H9 (cell line): ENCODE data around the gene RIMS1. TPM values are rescaled to one million over a fixed set of nuclear protein-coding genes. Genes with fewer than 3 reads are reported as not detected.

Experiments used
- DNase-seq: peaks from one replicate; pipeline ENCODE4 v3.0.0-alpha.2; 2017
- H2AFZ ChIP-seq: one replicate; pipeline ENCODE4 v1.6.1; 2013; ENCODE audit warnings: mild to moderate bottlenecking, low read length, control low read depth, moderate library complexity
- H2AK5ac ChIP-seq: 2 replicates; pipeline ENCODE4 v1.6.1; 2013; ENCODE audit warnings: low read length, control low read depth, mixed read lengths; ENCODE audit not compliant: insufficient read length
- H2BK120ac ChIP-seq: one replicate; pipeline ENCODE4 v1.6.1; 2013; ENCODE audit warnings: low read depth, mild to moderate bottlenecking, low read length, control low read depth, inconsistent platforms; ENCODE audit not compliant: poor library complexity, severe bottlenecking
- H2BK12ac ChIP-seq: 2 replicates; pipeline ENCODE4 v1.6.1; 2013; ENCODE audit warnings: low read length, control low read depth, mixed read lengths, low read depth; ENCODE audit not compliant: insufficient read length
- H2BK15ac ChIP-seq: 2 replicates; pipeline ENCODE4 v1.6.1; 2013; ENCODE audit warnings: low read depth, low read length, control low read depth
- H2BK20ac ChIP-seq: one replicate; pipeline ENCODE4 v1.6.1; 2013; ENCODE audit warnings: low read depth, mild to moderate bottlenecking, low read length, control low read depth, inconsistent platforms; ENCODE audit not compliant: poor library complexity, severe bottlenecking
- H2BK5ac ChIP-seq: 2 replicates; pipeline ENCODE4 v1.6.1; 2013; ENCODE audit warnings: low read length, control low read depth, mixed read lengths; ENCODE audit not compliant: insufficient read length
- H3K14ac ChIP-seq: 2 replicates; pipeline ENCODE4 v1.6.1; 2013; ENCODE audit warnings: low read length, control low read depth; ENCODE audit not compliant: insufficient read depth
- H3K18ac ChIP-seq: 2 replicates; pipeline ENCODE4 v1.6.1; 2013; ENCODE audit warnings: low read depth, mild to moderate bottlenecking, mixed read lengths, low read length, control low read depth; ENCODE audit not compliant: insufficient read length
- H3K23ac ChIP-seq: 2 replicates; pipeline ENCODE4 v1.6.1; 2013; ENCODE audit warnings: low read length, control low read depth, mixed read lengths, low read depth; ENCODE audit not compliant: insufficient read length
- H3K23me2 ChIP-seq: 2 replicates; pipeline ENCODE4 v1.6.1; 2013; ENCODE audit warnings: low read depth, mild to moderate bottlenecking, mixed read lengths, low read length, control low read depth; ENCODE audit not compliant: insufficient read length, poor library complexity, severe bottlenecking
- H3K27ac ChIP-seq: 2 replicates; pipeline ENCODE4 v1.5.1; 2013; ENCODE audit warnings: low read length, control low read depth, mixed read lengths, low read depth; ENCODE audit not compliant: insufficient read length
- H3K27me3 ChIP-seq: 2 replicates; pipeline ENCODE4 v1.6.1; 2013; ENCODE audit warnings: low read length, control low read depth, inconsistent platforms; ENCODE audit not compliant: insufficient read depth
- H3K4ac ChIP-seq: 2 replicates; pipeline ENCODE4 v1.6.1; 2013; ENCODE audit warnings: low read depth, mild to moderate bottlenecking, control low read depth, inconsistent platforms, low read length, moderate library complexity
- H3K4me1 ChIP-seq: 2 replicates; pipeline ENCODE4 v1.6.1; 2013; ENCODE audit warnings: low read length, control low read depth, inconsistent platforms; ENCODE audit not compliant: insufficient read depth
- H3K4me2 ChIP-seq: 2 replicates; pipeline ENCODE4 v1.6.1; 2013; ENCODE audit warnings: low read length, control low read depth, mixed read lengths; ENCODE audit not compliant: insufficient read length, insufficient read depth
- H3K56ac ChIP-seq: 2 replicates; pipeline ENCODE4 v1.6.1; 2013; ENCODE audit warnings: low read depth, mild to moderate bottlenecking, mixed read lengths, low read length, control low read depth; ENCODE audit not compliant: insufficient read length
- H3K79me1 ChIP-seq: 2 replicates; pipeline ENCODE4 v1.6.1; 2013; ENCODE audit warnings: low read depth, mild to moderate bottlenecking, moderate library complexity, low read length, control low read depth, inconsistent platforms; ENCODE audit not compliant: insufficient read depth, poor library complexity, severe bottlenecking
- H3K79me2 ChIP-seq: 2 replicates; pipeline ENCODE4 v1.6.1; 2013; ENCODE audit warnings: low read length, control low read depth, inconsistent platforms; ENCODE audit not compliant: insufficient read depth
- H3K9ac ChIP-seq: 2 replicates; pipeline ENCODE4 v1.6.1; 2013; ENCODE audit warnings: low read length, control low read depth, mixed read lengths; ENCODE audit not compliant: insufficient read length; ENCODE audit errors: extremely low read depth
- H3K9me3 ChIP-seq: one replicate; pipeline ENCODE4 v1.6.1; 2013; ENCODE audit warnings: low read depth, low read length, inconsistent platforms; ENCODE audit not compliant: control insufficient read depth
- H3T11ph ChIP-seq: one replicate; pipeline ENCODE4 v1.6.1; 2013; ENCODE audit warnings: mild to moderate bottlenecking, low read length, control low read depth, inconsistent platforms
- H4K20me1 ChIP-seq: one replicate; pipeline ENCODE4 v1.6.1; 2013; ENCODE audit not compliant: control insufficient read depth, insufficient read length, insufficient read depth
- H4K5ac ChIP-seq: 2 replicates; pipeline ENCODE4 v1.6.1; 2013; ENCODE audit warnings: low read depth, mild to moderate bottlenecking, mixed read lengths, low read length, control low read depth; ENCODE audit not compliant: insufficient read length
- H4K8ac ChIP-seq: replicated peaks from 2 replicates; pipeline ENCODE4 v1.6.1; 2013; ENCODE audit warnings: low read length, control low read depth, mixed read lengths, low read depth; ENCODE audit not compliant: insufficient read length
- H4K91ac ChIP-seq: 2 replicates; pipeline ENCODE4 v1.6.1; 2013; ENCODE audit warnings: low read depth, mild to moderate bottlenecking, moderate library complexity, mixed read lengths, low read length, control low read depth; ENCODE audit not compliant: insufficient read length
- H3K27ac Mint-ChIP-seq, 3 experiments: 2 replicates in 2 of 3; 3 replicates in 1 of 3; pipeline ENCODE4 v1.8.0; 2020 to 2021; ENCODE audit warnings: mixed read lengths in 3 of 3, mild to moderate bottlenecking in 1 of 3, moderate library complexity in 1 of 3
- H3K27me3 Mint-ChIP-seq: 2 replicates; pipeline ENCODE4 v1.8.0; 2021; ENCODE audit warnings: low read depth, mild to moderate bottlenecking, moderate library complexity, mixed read lengths
- H3K36me3 Mint-ChIP-seq, 3 experiments: 2 replicates in 2 of 3; 3 replicates in 1 of 3; pipeline ENCODE4 v1.8.0; 2020 to 2021; ENCODE audit warnings: low read depth in 3 of 3, mixed read lengths in 3 of 3; ENCODE audit not compliant: insufficient read depth in 1 of 3
- H3K4me1 Mint-ChIP-seq, 2 experiments: 2 replicates each; pipeline ENCODE4 v1.8.0; 2020; ENCODE audit warnings: mixed read lengths in 2 of 2
- H3K4me3 Mint-ChIP-seq, 2 experiments: 2 replicates in 1 of 2; 3 replicates in 1 of 2; pipeline ENCODE4 v1.8.0; 2020 to 2021; ENCODE audit warnings: mild to moderate bottlenecking in 2 of 2, mixed read lengths in 2 of 2, moderate library complexity in 1 of 2
- H3K9me3 Mint-ChIP-seq, 2 experiments: 2 replicates in 1 of 2; 3 replicates in 1 of 2; pipeline ENCODE4 v1.8.0; 2020; ENCODE audit warnings: mild to moderate bottlenecking in 2 of 2, mixed read lengths in 2 of 2, moderate library complexity in 1 of 2
- WGBS: extraction: QIAGEN DNeasy Blood & Tissue Kit; methylation state at CpG from one replicate; pipeline ENCODE4 v1.1.7; 2013; ENCODE audit warnings: missing lambda C conversion rate, low lambda C conversion rate, mixed read lengths; ENCODE audit not compliant: insufficient read length; ENCODE audit errors: extremely low coverage; 5-methylcytosine and 5-hydroxymethylcytosine counted together
- total RNA-seq: library from RNA; stranded (reverse); gene quantifications from 2 replicates; pipeline ENCODE4 v1.2.1, GENCODE V29; 2021
- TF ChIP-seq, protein P1 (sequence below): fragments of 200-600 bp; sonication (generic); conservative IDR thresholded peaks from 3 replicates; pipeline ENCODE4 v1.8.0; 2021; ENCODE audit warnings: antibody characterized with exemption, mild to moderate bottlenecking

Gene RIMS1
- total RNA-seq, 1 experiment from 2014 or later: 0.83 TPM

DNA sequence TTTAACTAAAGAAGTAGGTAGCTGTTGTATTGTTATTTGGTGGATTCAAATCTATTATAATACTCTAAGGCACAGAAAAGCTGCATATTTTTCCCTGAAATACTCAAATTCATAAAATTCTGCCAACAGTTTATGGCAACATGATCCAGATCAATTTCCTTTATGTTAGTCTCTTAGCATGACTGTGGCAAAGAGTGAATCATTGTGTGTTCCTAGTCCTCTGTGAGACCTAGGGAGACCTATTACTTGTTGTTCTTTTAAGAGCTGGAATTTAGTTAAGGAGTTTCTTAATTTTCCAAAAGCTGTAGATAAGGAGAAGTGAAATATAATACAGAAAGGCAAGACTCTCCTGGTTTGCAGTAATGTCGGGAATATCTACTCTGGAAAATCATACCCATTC is 149.6 kb downstream of the RIMS1 start:
- no peaks in the 10 kb centered on the region for H3K36me3 Mint-ChIP-seq
- Histone ChIP-seq H2AFZ (no peak overlapping the region), H3K79me2 (no peaks in the 10 kb centered on the region), H3T11ph (no peak overlapping the region), H2BK20ac (no peak overlapping the region), H2BK120ac (no peak overlapping the region), H3K4me2 (no peak overlapping the region), H3K14ac (no peak overlapping the region), H3K9ac (no peak overlapping the region), H3K23me2 (no peaks in the 10 kb centered on the region), H3K27me3 (no peaks in the 10 kb centered on the region), H3K18ac (no peak overlapping the region), H4K20me1 (no peaks in the 10 kb centered on the region), H3K27ac (no peak overlapping the region), H3K23ac (no peak overlapping the region), H2BK12ac (no peak overlapping the region), H3K9me3 (no peaks in the 10 kb centered on the region), H2BK15ac (no peak overlapping the region), H4K5ac (no peak overlapping the region), H2BK5ac (no peak overlapping the region), H2AK5ac (no peak overlapping the region), H3K56ac (no peak overlapping the region), H3K4ac (no peak overlapping the region), H3K79me1 (no peaks in the 10 kb centered on the region), H4K8ac (no peak overlapping the region), H4K91ac (no peak overlapping the region), H3K4me1 (no peaks in the 10 kb centered on the region; the same call in 1 of the 2 replicates)
- no peaks in the 10 kb centered on the region for H3K9me3 Mint-ChIP-seq
- WGBS: no CpG with 5 or more reads among the region's 1 CpG
- no peaks in the 10 kb centered on the region for H3K27me3 Mint-ChIP-seq
- peaks cover 6 to 11% of the 10 kb centered on the region in 2 experiments for H3K4me1 Mint-ChIP-seq
- no peak overlapping the region; a peak in 3 of 7 replicates for H3K27ac Mint-ChIP-seq
- DNase-seq: no peak
- TF ChIP-seq, protein P1, sequence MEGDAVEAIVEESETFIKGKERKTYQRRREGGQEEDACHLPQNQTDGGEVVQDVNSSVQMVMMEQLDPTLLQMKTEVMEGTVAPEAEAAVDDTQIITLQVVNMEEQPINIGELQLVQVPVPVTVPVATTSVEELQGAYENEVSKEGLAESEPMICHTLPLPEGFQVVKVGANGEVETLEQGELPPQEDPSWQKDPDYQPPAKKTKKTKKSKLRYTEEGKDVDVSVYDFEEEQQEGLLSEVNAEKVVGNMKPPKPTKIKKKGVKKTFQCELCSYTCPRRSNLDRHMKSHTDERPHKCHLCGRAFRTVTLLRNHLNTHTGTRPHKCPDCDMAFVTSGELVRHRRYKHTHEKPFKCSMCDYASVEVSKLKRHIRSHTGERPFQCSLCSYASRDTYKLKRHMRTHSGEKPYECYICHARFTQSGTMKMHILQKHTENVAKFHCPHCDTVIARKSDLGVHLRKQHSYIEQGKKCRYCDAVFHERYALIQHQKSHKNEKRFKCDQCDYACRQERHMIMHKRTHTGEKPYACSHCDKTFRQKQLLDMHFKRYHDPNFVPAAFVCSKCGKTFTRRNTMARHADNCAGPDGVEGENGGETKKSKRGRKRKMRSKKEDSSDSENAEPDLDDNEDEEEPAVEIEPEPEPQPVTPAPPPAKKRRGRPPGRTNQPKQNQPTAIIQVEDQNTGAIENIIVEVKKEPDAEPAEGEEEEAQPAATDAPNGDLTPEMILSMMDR: no peak
- no peak overlapping the region for H3K4me3 Mint-ChIP-seq
